ENCODE results near the gene IMMP2L. TPM values are rescaled to one million over a fixed set of nuclear protein-coding genes. Genes with fewer than 3 reads are reported as not detected.

Gene IMMP2L
- total RNA-seq, 1 donor from 2014 or later = 35.5 TPM

GRCh38 chr7:110766864-110767263 lies 795.4 kb downstream of the IMMP2L start:
- no peak for DNase-seq (ENCODE audit: low spot score)

GRCh38 chr7:110764852-110765251 lies 797.4 kb downstream of the IMMP2L start:
- DNase-seq (ENCODE audit: low spot score) = no peak

DNA sequence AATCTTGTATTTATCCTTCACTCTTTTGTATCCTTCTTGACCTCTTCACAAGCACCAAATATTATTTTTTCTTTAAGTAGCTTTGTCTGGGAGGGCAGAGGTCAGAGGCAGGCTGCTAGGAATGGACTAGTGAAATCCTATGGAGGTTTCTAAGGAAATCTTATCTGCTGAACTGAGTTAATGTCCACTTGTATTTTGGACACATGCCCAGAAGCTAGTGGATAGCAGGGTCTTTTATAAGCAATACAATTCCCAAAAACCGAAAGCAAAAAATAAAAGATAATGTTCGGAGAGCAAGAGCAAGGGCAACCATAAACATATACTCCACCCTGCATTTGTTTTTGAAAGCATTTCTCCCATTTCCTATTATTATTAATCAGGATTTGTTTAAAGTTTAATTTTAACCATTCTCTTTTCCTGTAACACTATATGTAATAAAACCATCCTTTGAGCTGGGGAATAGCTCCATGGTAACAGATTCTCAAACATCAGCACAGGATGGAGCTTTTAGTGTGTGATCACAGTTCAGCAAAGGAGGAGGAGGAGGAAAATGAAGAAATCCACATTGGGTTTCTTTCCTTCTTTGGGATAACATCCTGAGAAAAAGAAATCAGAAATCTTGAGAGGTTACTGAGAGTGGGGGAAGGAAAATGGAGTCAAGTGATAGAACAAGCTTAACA lies 799.6 kb downstream of the IMMP2L start:
- no peak for DNase-seq (ENCODE audit: low spot score)

GRCh38 chr7:110760341-110760740 lies 802.0 kb downstream of the IMMP2L start:
- no peak for DNase-seq (ENCODE audit: low spot score)

- no peak for DNase-seq (ENCODE audit: low spot score)
Observed at GRCh38 chr7:110759069-110759468, 803.2 kb downstream of the IMMP2L start.

DNA sequence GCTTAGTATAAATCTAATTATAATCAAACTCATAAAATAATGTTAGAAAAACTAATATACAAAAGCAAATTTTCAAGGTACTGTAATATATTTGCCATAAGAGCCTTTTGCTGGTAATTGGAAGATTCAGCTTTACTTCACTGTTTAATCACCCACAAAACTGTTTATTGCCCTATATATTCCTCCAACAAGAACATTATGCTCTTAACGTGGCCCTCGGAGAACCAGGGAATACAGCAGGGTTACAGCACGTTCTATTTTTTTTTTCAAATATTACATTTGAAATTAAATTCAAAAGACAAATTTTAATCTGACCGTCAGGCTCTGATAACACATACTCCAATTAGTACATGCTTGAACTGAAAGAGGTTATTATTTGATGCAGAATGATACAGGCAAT lies 807.6 kb downstream of the IMMP2L start:
- DNase-seq (ENCODE audit: low spot score) = no peak

DNA sequence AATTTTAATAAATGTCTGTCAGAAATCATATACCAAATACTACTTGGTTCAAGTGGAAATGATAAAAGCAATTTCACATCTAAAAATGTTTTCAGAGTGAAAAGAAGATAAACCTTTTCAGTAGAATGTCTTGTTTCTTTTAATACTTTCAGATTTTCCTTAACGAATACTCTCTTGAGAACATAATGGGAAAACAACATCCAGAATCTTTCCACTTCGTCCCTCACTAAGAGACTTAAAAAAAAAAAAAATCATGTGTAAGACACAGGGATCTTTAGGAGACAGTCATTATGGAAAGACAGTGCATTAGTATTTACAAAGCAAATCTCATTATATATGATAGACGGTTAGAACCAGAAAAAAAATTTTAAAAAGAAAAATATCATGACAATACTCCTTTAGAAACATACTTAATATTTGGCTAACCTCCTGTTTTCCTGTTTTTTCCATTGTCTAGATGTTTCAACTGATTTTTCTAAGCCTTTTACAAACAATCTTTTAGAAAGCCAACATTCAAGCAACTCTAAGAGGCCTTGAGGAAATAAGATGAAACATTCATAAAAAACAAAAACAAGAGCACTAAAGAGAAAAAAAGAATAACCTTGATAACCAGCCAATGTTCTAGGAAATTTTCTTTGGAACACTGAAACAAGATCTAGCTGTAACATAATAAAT lies 811.2 kb downstream of the IMMP2L start:
- DNase-seq (ENCODE audit: low spot score) = no peak

DNA sequence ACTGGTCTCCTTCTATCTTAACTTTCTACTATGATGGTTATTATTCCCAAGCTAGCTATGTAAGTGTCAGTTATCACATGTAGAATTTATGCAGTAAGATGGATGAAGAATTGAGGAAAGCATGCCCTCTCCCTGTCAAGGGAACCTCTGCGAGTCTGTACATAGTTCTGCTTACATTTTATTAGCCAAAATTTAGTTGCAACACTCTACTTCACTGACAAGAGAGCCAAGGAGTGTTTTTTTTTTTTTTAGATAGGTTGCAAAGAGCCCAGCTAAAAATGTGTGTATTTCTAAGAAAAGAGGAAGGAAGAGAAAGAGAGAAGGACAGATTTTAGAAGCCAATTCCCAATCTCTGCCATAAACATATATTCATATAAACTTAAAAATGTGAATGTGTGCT lies 829.1 kb downstream of the IMMP2L start:
- DNase-seq (ENCODE audit: low spot score) = no peak

DNA sequence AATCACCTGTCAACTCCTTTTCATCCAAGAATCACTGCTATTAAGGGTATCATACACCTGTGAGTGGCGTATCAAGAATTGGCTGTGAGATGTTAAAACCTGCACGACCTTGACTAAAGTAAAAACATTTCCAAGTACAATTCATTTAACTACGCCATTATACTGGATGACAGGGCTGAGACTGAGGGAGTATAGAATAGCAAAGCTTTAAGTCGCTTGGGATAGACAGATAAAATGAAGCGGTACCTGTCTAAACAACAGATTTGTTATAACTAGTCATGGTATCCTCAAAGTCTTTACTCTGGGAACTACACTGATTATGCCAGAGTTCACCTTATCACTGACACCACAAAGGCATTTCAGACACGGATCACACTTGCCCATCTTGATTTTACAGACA lies 837.5 kb downstream of the IMMP2L start:
- no peak for DNase-seq (ENCODE audit: low spot score)

DNA sequence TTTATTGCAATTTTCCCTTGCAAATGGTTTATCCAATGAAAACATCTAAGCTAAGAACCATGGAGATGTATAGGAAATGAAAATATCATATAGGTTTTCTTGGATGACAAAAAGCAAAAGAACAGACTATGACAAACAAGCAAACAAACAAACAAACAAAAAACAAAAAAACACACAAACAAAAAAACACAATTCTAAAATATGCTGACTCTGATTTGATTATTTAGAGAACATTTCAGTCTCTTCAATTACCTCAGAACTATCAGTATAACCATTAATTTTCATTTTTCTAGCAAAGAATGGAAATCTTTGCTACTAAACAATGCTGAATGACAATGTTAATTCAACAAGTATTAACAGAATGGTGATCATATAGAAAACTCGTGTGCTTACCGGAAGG lies 840.9 kb downstream of the IMMP2L start:
- no peak for DNase-seq (ENCODE audit: low spot score)

DNA sequence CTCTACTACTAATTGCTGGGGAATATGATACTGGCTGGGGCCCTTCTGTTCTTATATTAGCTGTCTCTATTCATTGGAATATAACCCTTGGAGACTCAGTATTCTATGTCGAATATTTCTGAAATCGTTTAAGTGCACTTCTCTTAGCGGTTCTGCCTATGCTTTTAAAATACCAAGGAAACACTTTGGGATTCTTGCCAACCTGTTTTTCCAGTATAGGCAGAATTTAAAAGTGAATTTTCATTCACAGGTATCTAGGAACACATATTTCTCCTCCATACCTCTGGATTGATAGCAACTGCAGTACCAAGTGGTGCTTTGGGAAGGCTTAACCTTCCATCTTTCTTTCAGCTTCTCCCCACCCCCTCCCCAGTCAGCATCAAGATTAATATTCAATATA lies 841.7 kb downstream of the IMMP2L start:
- DNase-seq (ENCODE audit: low spot score) = no peak

DNA sequence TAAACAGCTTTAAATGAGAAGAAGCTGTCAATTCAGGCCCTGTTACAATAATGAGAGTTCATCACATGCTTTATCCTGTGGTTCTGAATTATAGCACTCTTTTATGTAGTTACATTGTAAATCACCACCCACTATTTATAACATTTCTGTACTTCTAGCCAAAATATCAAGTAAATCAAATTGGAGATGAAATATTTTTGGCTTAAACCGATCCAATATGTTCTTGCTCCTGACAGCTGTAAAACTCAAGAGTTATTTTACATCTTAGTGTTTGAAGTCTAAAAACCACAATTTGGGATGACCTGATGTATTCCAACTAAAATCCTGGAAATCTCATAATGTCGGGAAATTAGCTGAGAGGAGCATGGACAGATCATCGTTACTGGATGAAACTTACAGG lies 842.6 kb downstream of the IMMP2L start:
- DNase-seq (ENCODE audit: low spot score) = no peak

DNA sequence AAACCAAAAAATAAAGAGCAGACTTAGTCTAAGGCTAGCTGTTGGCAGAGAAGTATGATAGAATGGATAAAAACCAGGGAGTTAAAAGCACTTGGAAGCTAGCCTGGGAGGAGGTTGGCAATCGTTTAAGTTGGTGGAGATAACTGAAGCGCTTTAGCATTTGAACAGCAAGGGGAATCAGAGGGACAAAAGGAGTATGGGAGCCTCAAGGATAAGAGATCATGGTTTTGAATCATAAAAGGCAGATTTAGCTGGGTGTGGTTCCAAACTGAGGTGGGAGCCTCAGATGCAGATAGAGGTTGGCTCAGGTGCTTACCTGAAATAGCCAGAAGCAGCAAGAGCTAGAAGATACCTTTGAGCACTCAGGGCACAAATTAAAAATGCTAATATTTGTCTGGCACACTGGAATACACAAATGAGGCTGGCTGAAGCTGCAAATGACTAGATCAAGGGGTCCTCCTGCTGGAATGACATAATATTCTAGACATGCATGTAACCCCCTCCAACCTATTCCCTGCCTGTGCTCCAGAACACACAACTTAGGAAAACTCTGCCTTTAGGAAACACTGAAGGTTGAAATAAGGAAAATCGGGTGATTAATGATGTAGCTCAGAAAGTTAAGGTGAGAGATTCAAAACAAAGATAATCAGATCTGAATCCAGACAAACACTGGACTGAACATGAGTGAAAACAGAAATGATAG lies 843.6 kb downstream of the IMMP2L start:
- no peak for DNase-seq (ENCODE audit: low spot score)

- DNase-seq (ENCODE audit: low spot score) = no peak
Observed at GRCh38 chr7:110704225-110704624, 858.1 kb downstream of the IMMP2L start.

DNA sequence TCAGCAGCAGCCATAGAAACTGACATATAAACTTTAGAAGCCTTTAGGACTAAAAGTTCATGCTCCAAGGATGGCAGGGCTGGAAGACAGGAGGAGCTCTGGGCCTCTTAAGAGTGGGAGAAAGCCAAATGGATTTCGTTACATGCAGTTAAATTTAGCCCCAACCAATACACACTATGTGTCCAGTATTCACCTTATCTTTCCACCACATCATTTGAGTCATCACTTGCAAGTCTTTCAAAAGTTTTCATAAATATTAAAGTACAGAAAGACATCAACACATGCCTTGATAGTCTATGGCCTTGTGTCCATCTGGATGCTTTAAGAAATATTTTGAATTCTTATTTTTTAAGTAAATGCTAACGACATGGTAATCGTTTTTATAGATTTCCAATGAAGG lies 863.7 kb downstream of the IMMP2L start:
- DNase-seq (ENCODE audit: low spot score) = no peak

GRCh38 chr7:110693344-110693743 lies 868.9 kb downstream of the IMMP2L start:
- DNase-seq (ENCODE audit: low spot score) = no peak

DNA sequence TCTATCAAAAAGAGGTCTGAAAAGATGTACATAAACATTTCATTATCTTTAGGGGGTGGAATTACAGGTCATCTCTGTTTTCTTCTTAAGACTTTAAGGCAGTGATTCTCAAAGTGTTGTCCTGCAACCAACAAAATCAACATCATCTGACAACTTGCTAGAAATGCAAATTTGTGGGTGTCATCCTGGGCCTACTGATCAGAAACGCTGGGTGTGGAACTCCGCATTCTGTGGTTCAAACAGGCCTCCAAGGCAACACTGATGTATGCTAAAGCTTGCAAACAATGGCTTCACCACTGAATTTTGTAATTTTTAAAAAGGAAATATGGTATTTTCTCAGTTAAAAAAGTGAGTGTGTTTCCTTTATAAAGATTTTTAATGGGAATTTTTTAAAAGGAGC lies 873.4 kb downstream of the IMMP2L start:
- DNase-seq (ENCODE audit: low spot score) = no peak

DNA sequence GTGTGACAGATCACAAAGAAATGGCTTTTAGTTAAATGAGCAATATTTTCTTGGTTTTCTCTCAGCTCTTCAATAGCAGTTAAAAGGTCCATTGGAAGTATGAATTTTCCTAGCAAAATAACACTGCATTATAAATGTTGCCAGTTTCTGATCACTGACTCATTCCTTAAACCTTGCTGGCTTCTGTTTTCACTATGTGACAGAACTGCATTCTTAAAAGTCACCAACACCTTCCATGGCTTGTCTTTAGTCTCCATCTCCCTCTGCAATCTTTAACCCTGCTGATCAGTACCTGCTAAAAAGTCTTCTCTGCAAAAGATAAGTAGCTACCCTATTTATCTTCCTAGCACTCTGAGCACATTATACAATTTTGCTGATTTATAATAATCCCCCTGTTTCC lies 876.4 kb downstream of the IMMP2L start:
- no peak for DNase-seq (ENCODE audit: low spot score)

DNA sequence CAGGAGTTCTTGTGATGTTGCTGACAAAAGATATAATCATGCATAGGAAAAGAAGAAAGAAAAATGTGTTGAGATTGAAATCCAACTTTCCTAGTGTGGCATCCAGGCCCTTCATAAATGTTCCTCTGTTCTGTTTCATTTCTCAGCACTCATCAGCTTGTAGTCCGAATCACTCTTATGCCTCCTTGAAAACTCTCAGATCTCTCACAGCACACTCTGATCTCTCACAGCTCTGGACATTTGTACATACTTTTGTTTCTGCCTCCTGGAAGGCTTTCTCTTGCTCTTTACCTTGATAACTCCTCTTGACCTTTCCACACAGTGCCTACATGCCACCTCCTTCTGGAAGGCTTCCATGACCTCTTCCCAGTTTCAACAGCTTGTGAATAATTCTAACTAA lies 880.4 kb downstream of the IMMP2L start:
- DNase-seq (ENCODE audit: low spot score) = no peak

- DNase-seq (ENCODE audit: low spot score) = no peak
Observed at GRCh38 chr7:110677405-110677804, 884.9 kb downstream of the IMMP2L start.

DNA sequence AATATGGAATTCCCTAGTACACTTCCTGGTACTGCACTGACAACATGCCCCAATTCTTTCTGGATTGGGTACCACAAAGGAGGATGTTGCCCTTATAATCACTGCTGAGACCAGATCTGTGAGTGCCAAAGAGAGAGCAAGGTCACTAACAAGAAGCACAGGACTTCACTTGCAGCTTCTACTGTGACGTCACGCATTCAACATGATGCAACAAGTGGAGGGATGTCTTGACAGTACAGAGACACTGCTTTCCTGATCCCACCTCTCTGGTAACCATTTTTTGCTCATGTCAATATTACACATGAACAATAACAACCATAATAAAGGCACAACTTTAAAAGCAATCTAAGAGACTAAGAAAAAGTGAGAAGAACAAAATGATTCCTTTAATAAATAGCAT lies 885.5 kb downstream of the IMMP2L start:
- DNase-seq (ENCODE audit: low spot score) = no peak

- no peak for DNase-seq (ENCODE audit: low spot score)
Observed at GRCh38 chr7:110675383-110676103, 886.7 kb downstream of the IMMP2L start.

Measured in mesenteric fat pad (tissue), 1 donor.